GM12891 (cell line): ENCODE data around the gene NLN.

ENCODE experiments used
- POLR2AphosphoS5 ChIP-seq: IDR thresholded peaks from 2 replicates; pipeline ENCODE4 v1.6.1; 2011; ENCODE audit warnings: low read depth, low read length, control low read depth
- TAF1 ChIP-seq: IDR thresholded peaks from 2 replicates; pipeline ENCODE4 v1.6.1; 2011; ENCODE audit warnings: low read depth, low read length, control low read depth

DNA sequence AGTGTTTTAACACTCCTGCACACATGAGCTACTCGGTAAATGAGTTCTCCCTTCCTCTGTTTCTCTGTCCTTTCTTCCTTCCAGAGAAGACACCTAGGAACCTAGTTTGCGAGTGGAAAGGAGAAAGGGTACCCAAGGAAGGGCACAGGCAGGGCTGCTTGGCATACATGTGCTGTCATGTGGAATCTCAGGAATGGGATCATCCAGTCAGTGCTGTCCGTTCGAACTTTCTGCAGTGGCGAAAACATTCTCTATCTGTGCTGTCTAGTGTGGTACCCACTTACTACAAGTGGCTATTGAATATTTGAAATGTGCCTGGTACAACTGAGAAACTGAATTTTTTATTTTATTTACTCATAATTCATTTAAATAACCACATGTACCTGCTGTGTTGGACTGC lies 28.0 kb downstream of the NLN start:
- TF ChIP-seq TAF1 (no peak), POLR2AphosphoS5 (no peak)
